Measurements from ENCODE around the gene UPP1. TPM values are rescaled to one million over a fixed set of nuclear protein-coding genes. Genes with fewer than 3 reads are reported as not detected.

UPP1 gene
- total and polyA plus RNA-seq, 2 of the 4 experiments (the other 2 are of a cell fraction) = 3.9 to 14.5 TPM

DNA sequence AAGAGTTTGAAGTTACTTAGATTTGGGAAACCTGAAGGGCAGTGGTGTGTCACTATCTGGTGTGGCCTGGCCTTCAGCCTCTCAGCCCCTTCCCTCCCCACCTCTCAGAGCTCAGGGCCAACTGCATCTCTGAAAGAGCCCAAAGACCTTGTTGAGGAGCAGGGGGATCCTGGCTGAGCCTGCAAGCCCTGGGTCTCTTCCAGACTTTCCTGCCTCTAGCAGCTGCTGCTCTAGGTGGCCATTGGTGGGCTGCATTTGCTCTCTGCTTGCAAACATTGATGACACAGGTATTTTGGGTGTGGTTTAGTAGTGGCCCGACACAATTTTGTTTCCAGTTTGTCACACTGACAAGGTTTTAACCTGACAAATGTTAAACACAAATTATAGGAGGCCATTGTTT, 3.1 kb upstream of the UPP1 start:
- WGBS, 2 experiments (ENCODE audit: extremely low coverage in 2 of 2, insufficient read length in 1 of 2) = no CpG with 5 or more reads among the region's 1 CpG
- H3K23ac ChIP-seq (ENCODE audit: low read depth, low read length) = peak overlapping the region; percentile 29
- no peaks in the 10 kb centered on the region for H3K27me3 ChIP-seq (ENCODE audit: control insufficient read depth, insufficient read depth, low read length)
- POLR2A ChIA-PET (ENCODE audit: unreplicated experiment) = no interaction called here
- no peak overlapping the region for H3K9ac ChIP-seq (ENCODE audit: low read depth, low read length)
- peak overlapping the region; percentile 27; the same call in 1 of the 2 replicates for H3K27ac ChIP-seq (ENCODE audit: insufficient read depth, low read length)
- peak overlapping the region; percentile 29 for H2BK5ac ChIP-seq (ENCODE audit: low read depth, low read length, poor library complexity, severe bottlenecking)
- no peak overlapping the region for H3K56ac ChIP-seq (ENCODE audit: extremely low read depth, insufficient read depth, low read length)
- BruUV-seq (replicated peaks) = no TSS peak
- 0 out of 2 replicates have a peak, but pooled peaks cover 3% of the 10 kb centered on the region for H4K20me1 ChIP-seq (ENCODE audit: insufficient read depth, low read length)
- peaks cover 4 to 22% of the 10 kb centered on the region in 2 experiments; a peak in 3 of 4 replicates for H3K79me1 ChIP-seq (ENCODE audit: low read depth in 1 of 2, low read length in 2 of 2)
- TF ChIP-seq POLR2A (IDR thresholded peaks at IDR 0.05; ENCODE audit: low read depth, low read length) (no peak), BHLHE40 (IDR thresholded peaks at IDR 0.05; ENCODE audit: low read depth, low read length) (no peak), USF2 (IDR thresholded peaks at IDR 0.05; ENCODE audit: low read depth, low read length) (no peak), CEBPB (IDR thresholded peaks at IDR 0.05; ENCODE audit: low read depth, low read length) (no peak), NFE2L2 (IDR thresholded peaks at IDR 0.05; ENCODE audit: low read depth, low read length) (no peak), RCOR1 (IDR thresholded peaks at IDR 0.05; ENCODE audit: insufficient replicate concordance, low read length) (no peak)
- H3K4me1 ChIP-seq (ENCODE audit: control insufficient read depth, insufficient read depth, low read length) = peaks cover 26% of the 10 kb centered on the region
- in situ Hi-C loops (cut with MboI; ENCODE audit: low sequenced_read_pairs) = no loop called here
- peak overlapping the region; percentile 86 for H3K4ac ChIP-seq (ENCODE audit: low read depth, low read length)
- H3K4me2 ChIP-seq (ENCODE audit: low read depth, low read length) = no peak overlapping the region
- no peak overlapping the region for H2AFZ ChIP-seq (replicated peaks; ENCODE audit: low read length, poor library complexity)
- peaks cover 24% of the 10 kb centered on the region for H3K9me1 ChIP-seq (ENCODE audit: insufficient read depth, low read length)
- DNase-seq (no peak), ATAC-seq (ENCODE audit: low read depth) (no peak)
- dilution Hi-C loops (cut with HindIII; ENCODE audit: low sequenced_read_pairs, unreplicated experiment) = no loop called here
- H4K91ac ChIP-seq (ENCODE audit: insufficient read depth, low read depth, low read length) = peak overlapping the region; percentile 54
- peak overlapping the region; percentile 76 for H4K5ac ChIP-seq (ENCODE audit: low read depth, low read length)
- peak overlapping the region; percentile 41 for H2BK120ac ChIP-seq (ENCODE audit: low read depth, low read length)
- H3K18ac ChIP-seq (ENCODE audit: low read depth, low read length) = peak overlapping the region; percentile 85
- peak overlapping the region; percentile 82 for H2BK20ac ChIP-seq (ENCODE audit: low read depth, low read length)
- CTCF ChIA-PET = interaction anchor here (1.0 to 1.3 kb wide), 2 partner anchors 25 to 94 kb away, joined by 3 to 4 read pairs; no protein-coding TSS in a partner anchor
- H4K8ac ChIP-seq (ENCODE audit: low read depth in 2 of 2, low read length in 2 of 2) = peak overlapping the region; percentile 22 to 24; a peak in 3 of 4 replicates
- H2AK5ac ChIP-seq (ENCODE audit: low read depth, low read length) = peak overlapping the region; percentile 12
- no peak overlapping the region for H3K4me3 ChIP-seq (ENCODE audit: insufficient read depth, low read depth, low read length)
- peak overlapping the region; percentile 67; the same call in 2 of the 3 replicates for H2BK15ac ChIP-seq (ENCODE audit: low read depth, low read length)
- no peaks in the 10 kb centered on the region for H3K9me3 ChIP-seq (ENCODE audit: control insufficient read depth, insufficient read depth, low read length)
- no peaks in the 10 kb centered on the region for H3K36me3 ChIP-seq (ENCODE audit: control insufficient read depth, insufficient read depth, low read length)
- no peak overlapping the region for H2AK9ac ChIP-seq (replicated peaks; ENCODE audit: low read depth, low read length, poor library complexity)
- H3K14ac ChIP-seq (replicated peaks; ENCODE audit: low read depth, low read length) = peak overlapping the region; percentile 11
- intact Hi-C loops (cut with micrococcal nuclease) = loop anchor here (5.0 kb wide), 1 partner anchor 94 kb away; no protein-coding TSS in a partner anchor

All from IMR-90 (cell line).